Right kidney (tissue), 1 donor: Measurements from ENCODE around the gene ADAMTS2.
"Not testable (repeated sequence)": the region's sequence is repeated elsewhere in the genome, so short reads cannot be mapped to it uniquely, and the experiment has no call there.

Experiments used
- DNase-seq: peaks from one replicate; pipeline ENCODE4 v3.0.0-alpha.2; 2016

The ADAMTS2 gene

DNA sequence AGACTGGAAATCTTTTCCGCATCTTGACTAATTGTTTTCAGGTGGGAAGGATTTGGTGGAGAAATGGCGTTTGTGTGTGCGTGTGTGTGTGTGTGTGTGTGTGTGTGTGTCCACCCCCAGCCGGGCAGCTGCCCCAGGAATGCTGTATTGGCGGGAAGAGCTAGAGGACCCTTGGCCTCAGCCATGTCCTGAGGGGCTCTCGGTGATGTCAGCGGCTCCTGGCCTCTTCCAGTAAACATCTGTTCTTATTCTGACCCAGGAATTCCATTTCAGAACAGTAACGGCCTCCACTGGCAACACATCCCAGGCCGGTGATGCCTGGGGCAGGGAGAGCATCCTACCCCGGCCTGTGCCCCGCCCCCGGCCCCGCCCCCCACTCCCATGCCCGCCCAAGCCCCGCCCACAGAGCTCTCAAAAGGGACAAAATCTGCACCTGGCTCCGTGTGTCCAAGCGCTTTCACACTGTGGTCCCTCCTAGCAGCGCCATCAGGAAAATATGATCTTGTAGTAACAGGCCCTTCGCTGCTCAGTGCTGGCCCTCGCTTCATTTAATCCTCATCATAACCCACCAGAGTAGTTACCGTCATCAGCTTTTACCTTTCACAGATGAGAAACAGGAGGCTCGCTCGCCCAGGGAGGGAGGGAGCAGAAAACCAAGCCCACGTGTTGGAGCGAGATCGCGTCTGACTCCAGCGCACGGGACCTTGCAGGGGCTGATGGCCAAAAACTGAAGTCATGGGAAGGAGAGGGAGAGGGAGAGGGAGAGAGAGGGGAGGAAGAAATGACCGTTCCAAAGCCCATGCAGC is 18.9 kb downstream of the ADAMTS2 start:
- DNase-seq: no peak

DNA sequence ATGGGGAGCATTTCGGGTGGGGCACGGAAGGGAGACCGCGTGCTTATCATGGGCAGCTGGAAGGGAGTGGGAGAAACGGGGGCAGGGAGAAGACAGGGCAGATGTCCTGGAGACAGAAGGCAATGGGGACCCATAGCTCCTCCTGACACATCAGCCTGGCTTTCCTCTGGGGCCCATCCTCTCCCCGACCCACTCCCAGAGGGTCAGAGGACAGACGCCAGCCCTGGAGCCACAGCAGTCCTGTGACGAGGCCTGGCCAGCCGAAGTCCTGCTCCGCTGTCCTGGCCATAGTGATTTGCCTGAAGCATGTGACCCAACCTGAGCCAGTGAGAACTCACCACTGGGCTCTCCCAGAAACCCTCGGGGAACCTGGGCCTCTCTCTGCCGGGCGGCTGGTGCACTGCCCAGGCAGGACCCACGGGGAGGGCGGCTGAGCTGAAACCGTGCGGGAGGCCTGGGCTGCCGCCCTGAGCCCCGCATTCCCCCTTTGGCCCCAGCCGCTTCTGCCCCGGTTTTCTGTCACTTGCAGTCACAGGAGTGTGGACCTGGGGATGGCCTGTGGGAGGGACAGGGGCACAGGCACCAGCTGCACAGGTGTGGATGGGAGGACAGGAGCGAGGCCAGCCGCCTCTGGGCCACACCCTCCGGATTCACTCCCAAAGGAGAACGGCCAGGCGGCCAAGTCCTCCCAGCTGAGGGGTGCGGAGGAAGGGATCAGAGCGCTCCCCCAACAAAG is 19.8 kb downstream of the ADAMTS2 start:
- DNase-seq: no peak

DNA sequence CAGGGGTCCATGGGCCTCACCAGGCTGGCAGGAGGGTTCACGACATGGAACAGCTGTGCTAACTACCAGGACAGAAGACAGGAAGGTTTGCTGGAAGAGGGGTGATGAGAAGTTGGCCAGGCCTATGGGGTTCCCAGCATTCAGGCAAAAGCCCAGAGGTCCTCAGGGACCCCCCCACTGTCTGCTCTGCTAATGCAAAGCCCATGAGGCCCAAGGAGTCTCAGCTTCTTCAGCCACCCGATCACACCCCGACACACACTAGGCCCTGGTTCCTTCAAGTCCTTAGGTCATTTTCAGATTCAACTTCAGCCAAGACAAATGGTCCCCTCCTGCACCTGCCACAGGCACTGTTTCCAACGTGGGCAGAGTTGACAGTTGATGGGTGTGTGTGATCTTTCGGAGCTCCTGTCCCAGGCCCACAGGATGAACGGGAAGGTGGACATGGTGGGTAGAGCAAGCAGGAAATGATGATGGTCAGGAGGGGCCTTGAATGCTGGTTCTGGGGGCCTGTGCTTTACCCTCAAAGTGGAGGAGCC is 20.4 kb downstream of the ADAMTS2 start:
- no peak for DNase-seq

DNA sequence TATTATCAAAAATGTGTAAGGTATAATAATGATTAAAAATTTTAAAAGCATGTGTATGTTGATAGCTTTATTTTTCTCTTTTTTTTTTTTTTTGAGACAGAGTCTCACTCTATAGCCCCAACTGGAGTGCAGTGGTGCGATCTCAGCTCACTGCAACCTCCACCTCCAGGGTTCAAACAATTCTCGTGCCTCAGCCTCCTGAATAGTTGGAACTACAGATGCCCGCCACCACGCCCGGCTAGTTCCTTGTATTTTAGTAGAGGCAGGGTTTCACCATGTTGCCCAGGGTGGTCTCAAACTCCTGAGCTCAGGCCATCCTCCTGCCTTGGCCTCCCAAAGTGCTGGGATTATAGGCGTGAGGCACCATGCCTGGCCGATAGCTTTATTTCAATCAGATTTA is 20.9 kb downstream of the ADAMTS2 start:
- not testable (repeated sequence) for DNase-seq

DNA sequence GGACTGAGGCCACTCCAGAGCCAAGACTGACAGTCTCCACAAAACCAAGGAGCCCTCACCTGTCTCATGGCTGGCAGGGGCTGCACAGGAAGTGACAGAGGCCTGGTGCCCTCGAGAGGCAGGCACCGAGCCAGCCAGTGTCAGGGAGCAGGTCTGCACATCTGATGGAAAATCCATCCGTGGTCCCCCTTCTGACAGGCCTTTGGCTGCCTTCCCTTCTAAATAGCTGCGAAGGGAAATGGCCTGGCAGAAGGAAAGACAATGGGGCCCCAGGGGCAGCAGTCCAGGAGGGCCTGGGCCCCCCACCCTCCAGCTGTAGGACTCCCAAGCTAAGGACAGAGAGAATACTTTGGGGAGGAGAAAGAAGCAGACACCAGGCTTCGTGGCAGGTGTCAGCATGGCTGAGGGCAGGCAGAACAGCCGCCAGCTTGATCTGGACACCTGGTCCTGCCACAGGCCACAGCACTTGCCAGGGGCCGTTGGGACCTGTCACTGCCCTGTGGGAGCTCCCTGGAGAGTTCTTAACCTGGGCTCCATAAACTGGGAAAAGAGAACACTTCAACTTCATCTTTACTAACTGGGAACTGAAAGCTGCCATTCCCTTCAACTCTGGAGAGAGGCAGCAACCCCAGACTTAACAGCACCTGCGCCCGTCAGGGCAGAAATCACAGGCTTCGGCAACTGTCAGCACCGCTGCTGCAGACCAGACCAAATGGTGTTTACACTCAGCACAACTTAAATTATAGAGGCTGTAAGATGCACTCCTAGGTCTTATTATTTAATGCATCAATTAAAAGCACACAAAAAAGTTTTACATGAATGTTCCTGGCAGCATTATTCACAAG is 22.0 kb downstream of the ADAMTS2 start:
- DNase-seq: no peak

DNA sequence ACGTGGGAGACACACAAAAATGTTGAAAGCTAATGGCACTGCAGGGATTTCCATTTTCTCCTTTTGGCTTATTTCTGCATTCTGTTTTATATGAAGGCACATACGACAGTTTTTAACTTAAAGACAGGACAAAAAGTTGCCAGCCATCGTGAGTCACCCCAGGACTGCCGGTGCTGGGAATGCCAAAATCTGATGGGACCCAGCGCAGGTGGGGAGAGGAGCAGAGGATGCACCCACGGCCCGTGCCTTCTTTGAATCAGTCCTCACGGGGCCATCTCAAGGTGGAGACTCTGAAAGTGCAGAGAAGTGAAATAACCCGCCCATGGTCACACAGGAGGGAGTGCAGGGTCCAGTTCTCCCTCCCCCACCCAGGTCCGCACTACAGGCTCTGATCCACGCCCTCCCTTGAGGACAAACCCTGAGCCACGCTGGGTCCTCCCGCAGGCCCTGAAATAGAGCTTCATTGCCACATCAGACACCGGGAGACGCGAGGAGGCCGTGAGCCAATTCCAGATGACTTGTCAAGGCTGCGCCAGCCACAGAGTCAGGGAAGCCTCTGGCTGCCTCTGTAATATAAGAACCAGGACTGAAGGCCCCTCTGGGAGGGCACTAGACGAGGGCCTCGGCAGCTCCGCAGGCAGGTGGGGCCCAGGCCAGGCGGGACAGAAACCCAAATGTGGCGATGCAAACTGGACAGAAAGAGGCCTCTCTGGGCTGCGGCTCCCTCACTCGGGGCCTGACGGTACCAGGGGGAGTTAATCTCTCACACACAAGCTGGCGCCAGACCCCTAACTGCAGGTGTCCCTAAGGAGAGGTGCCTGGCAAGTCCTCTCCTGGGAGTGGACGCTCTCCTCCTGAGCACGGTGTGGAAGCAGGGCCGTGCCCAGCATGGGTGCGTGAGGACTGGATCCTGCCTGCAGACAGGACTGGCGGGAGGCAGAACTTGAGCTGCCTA is 22.9 kb downstream of the ADAMTS2 start:
- DNase-seq: no peak

DNA sequence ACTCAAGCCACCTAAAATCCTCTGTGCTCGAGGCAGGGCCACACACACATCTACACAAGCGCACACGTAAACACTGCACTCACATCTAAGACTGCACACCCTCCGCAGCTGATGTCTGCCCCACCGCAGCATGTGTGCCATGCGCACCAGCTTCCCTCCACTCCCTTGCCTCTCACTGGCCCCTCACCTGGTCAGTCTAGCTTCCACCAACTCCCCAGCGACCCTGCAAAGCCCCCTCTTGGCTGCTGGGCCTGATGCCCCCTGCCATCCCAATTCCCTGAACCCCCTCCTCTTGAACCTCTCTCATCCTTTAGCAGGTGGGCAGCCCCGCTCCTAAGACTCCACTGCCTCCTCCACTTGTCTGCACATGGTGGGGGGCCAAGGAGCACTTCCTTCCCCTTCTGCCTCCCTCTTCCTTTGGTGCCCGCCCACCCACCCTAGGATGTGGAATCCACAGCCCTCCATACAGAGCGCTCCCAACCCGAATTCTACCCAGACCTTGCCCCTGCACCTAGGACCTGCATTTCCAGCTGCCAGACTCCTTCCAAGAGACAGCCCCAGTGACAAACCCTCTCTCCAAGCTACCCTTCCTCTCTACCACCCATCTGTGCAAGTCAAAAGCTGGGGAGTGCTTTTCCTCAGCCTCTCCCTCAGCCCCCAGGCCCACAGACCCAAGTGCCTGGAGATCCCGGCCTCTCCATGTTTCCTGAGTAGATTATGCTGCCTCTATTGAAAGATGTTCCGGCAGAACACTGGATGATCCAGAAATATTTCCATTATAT is 23.9 kb downstream of the ADAMTS2 start:
- no peak for DNase-seq

DNA sequence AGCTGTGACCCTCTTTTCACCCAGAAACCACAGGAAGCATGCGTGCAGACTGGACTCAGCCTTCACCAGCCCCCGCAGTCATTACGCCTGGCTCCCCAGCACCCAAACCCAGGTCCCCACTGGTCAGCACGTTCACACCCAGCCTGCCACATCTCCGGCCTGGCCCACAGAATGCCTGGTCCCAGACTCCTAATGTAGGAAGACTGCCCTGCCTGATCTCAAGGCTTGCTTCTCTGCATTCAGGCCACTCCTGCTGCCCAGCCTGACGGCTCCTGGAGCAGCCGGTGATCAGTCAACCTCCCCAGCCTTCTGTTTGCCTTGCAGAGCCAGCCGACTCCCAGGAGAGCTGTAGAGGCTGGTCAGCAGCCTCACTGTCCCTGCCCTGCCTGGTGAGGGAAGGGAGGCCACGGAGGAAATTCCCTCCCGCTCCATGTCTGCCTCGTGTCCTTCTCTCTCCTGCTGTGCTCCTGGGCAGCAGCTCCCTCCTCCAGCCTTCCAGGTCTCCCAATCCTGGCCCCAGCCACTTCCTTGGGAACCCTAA is 25.4 kb downstream of the ADAMTS2 start:
- DNase-seq: no peak

DNA sequence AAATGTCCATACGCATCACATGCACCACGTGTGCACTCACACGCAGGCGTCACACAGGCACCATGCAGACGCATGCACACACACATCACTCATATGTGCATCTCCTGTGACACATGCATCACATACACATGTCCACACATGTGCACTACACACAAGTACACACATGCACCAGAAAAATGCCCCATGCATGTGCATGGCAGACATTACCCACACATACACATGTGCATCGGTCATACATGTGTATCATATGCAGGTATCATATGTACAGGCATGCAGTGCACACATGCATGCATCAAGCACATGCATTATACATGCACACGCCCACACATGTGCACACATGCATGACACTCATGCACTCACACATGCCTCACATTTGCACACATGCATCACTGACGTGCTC is 26.1 kb downstream of the ADAMTS2 start:
- DNase-seq: no peak

DNA sequence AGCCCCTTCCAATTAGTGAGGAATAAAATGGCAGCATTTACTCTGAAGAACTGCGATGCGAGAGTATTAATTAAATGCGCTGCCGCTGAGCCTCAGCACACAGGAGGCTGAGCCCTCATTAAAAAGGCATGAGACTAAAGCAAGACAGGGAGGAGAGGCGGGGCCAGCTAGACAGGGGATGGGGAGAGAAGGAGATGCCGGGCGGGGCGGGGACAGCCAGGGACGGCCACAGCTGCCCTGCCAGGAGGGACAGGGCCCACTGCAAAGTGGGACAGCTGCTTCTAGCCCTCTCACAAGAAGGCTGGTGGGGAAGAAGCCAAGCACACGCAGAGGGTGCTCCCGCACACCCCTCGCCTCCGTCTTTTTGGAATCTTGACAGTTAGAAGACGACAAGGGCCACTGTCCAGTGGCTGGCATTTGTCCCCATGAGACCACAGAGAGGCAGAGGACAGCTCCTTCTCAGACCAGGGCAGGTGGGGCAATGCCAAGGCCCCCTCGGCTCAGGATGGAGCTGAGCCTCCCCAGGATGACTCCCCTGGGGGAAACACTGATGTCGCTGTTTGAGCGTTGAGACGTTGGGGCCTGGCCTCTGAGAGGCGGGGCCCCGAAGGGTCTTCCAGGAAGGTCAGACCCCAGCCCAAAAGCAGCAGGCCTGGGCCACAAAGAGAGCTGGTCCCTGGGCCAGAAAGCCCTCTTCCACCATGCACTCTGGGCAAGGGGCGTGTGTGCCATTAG is 26.9 kb downstream of the ADAMTS2 start:
- DNase-seq: no peak

DNA sequence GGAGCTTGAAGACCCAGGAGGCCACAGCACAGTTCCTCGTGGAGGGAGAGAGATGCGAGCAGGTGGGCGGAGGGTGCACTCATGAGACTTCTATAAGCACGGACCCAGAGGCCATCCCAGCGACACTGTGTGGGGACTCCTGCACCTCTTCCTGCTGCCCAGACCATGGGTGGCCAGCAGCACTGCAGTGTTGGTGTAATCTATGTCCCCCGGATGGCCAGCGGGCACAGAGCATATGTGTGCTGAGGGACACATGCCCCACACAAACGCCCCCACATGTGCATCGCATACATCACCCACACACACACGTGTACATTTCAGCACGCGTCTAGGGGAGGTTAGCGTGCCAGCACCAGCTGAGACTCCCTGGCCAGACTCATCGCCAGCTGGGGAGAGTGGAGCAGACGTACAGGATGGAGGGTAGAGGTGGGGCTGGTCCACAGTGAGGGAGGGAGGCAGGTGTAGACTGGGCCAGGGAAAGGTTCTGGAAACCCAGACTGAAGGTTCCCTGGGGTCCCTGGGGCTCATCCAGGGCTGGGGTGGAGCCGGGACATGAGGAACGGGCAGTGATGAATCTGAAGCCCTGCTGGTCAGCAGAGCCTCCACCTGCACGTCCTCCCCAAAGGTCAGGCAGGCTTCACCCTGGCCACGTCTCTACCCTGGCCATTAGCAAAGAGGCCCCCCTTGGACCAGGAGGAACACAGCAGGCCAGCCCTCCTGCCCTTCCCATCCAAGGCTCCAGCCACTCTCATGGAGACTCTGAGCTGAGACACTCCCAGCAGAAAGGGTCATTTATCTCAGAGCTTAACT is 27.6 kb downstream of the ADAMTS2 start:
- DNase-seq: no peak

DNA sequence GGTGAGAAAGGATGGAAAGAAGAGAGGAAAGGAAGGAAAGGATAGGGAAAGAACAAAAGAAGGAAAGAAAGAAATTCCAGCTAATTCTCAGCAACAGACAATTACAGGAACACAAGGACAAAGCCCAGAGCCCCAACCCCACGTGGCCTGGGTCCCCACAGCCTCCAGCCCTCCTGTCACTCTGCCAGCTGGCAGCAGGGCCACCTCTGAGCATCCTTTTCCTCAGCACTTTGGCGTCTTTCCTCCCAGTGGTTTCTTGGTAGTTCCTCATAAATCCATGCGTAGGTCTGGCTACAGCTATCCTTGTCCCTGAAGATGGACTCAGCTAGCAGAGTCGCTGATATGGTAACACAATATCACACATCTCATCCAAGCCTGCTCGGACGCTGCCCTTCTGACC is 28.3 kb downstream of the ADAMTS2 start:
- no peak for DNase-seq

DNA sequence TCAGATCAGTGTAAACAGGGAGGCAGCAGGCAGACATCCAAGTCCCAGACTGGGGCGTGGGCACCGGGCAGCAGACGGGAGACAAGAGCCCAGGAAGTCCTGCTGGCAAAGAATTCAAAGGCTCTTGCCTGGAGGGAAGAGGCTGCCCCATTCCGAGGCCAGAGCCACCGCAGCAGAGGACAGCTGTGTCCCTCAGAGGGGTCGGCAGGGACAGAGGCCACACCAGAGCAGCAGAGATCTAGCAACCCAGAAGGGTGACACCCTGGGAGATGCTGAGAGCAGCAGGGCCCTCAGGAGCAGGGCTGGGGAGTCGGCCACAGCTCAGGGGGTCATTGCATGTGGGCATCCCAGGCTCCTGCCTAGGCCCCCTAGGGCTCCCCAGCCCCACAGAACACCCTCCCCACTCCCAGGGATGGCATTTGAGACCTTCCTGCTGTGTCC is 29.1 kb downstream of the ADAMTS2 start:
- DNase-seq: no peak

DNA sequence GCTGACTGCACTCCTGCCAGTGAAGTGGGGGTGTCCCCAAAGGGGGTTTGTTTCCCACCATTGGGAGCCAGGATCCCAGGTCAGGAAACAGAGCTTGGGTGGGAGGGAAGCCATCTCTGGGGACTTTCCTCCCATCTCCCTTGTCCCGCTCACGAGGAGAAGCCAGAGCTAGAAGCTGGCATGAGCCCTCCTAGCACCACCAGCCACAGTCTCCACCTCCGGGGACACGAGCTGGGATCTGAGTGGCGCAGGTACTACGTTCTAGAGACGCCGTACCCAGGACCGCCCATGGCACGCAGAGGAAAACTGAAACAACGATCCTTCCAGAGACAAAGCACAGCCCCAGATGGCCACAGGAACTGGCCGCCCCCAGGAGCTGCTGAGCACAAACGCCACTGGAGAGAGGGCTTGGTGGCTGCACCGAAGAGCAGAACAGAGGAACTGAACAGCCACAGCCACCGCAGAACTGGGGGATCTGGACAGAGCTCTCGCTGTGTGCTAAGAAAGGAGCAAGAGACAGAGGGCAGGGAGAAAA is 29.8 kb downstream of the ADAMTS2 start:
- no peak for DNase-seq

DNA sequence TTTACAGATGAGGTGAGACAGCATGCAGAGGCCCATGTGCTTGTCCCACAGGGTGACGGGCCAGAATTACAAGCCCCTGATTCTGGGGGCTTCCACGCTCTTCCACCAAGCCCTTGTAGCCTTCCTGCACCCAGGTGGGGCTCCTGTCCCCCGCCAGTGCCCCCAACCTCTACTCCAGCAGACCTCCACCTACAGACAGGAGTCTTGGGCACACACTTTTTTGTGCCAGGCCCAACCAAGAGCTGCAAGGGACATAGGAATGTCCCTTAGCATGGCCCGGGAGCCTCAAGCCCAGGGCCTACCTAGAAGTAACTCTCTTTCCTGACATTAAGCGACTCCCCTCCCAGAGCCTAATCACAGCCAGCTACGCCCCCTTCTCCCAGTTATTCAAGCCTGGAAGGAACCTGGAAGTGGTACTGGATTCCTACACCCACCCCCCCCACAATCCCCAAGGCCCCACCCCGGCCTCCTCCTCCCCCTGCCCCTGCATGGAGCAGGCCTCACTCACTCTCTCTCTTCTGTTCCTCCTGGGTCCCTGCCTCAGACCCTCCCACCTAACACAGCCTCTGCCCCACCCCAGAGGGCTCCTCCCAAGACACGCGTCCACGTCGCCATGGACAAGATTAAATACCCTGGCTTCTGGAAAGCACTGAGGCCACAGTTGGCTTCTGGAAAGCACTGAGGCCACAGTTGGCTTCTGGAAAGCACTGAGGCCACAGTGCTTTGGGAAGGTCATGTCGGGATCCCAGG is 30.5 kb downstream of the ADAMTS2 start:
- DNase-seq: no peak

DNA sequence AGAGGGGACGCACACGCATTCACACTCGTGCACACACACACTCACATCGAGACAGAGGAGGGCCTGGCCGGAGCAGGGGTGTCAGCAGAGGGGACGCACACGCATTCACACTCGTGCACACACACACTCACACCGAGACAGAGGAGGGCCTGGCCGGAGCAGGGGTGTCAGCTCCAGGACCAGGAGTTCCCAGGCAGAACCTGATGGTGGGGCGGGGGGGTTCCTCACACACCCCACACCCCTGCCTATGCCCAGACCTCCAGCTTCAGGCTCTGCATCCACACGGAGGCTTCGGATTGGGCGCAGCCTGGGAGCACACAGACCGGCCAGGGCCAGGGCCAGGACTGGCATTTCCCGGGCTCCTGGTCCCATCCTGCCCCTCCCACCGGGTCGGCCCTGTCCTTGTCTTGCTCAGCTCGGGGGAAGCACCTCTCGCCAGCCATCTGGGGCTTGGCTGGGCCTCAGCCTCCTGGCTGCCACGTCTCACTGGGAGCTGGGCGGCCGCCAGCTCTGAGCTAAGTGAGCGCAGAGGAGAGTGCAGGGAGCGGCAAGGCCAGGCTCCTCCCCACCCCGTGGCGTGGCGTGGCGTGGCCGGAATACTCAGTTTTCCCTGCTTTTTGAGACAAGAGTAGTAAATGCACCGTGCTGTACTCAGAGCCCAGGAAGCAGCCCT is 31.3 kb downstream of the ADAMTS2 start:
- no peak for DNase-seq
